ENCODE measurements around the gene NUDT22.
A peak's percentile ranks its signal among the peaks of the same experiment; 100 is the strongest.

Gene NUDT22

DNA sequence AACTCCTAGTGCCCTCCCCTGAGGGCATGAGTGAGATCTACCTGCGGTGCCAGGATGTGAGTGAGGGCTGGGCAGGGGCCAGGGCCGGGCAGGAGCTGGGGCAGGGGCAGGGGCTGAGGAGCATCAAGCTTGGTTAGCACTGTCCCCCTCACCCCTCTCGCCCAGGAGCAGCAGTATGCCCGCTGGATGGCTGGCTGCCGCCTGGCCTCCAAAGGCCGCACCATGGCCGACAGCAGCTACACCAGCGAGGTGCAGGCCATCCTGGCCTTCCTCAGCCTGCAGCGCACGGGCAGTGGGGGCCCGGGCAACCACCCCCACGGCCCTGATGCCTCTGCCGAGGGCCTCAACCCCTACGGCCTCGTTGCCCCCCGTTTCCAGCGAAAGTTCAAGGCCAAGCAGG is 5.8 kb upstream of the NUDT22 start:
- no peak for TF ChIP-seq POLR2A (IDR thresholded peaks at IDR 0.05; ENCODE audit: low read depth, low read length)
- TF ChIP-seq POLR2AphosphoS5 (IDR thresholded peaks at IDR 0.05; ENCODE audit: low read depth, low read length): 0 out of 2 replicates have a peak, but pooled peaks have one; percentile 9
- FAIRE-seq: no peak
- no peak for DNase-seq (ENCODE audit: insufficient read length)

DNA sequence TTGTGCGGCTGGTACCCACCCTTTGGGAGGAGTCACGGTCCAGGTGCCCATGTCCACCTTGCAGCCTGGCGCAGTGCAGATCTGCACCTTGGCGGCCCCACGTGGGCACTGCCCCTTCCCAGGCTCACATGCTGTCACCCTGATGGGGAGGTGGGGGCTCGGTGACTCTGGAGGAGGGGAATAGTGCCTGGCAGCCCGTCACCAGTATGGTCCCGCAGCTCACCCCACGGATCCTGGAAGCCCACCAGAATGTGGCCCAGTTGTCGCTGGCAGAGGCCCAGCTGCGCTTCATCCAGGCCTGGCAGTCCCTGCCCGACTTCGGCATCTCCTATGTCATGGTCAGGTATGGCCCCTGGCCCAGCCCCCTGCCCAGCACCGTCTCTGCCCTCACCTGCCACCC is 5.3 kb upstream of the NUDT22 start:
- no peak for TF ChIP-seq TAF1 (IDR thresholded peaks at IDR 0.05; ENCODE audit: borderline replicate concordance, low read depth, low read length)
- TF ChIP-seq POLR2AphosphoS5 (IDR thresholded peaks at IDR 0.05; ENCODE audit: low read depth, low read length): no peak
- TF ChIP-seq POLR2A (IDR thresholded peaks at IDR 0.05; ENCODE audit: low read depth, low read length): no peak
- no peak for DNase-seq (ENCODE audit: insufficient read length)
- FAIRE-seq: no peak

DNA sequence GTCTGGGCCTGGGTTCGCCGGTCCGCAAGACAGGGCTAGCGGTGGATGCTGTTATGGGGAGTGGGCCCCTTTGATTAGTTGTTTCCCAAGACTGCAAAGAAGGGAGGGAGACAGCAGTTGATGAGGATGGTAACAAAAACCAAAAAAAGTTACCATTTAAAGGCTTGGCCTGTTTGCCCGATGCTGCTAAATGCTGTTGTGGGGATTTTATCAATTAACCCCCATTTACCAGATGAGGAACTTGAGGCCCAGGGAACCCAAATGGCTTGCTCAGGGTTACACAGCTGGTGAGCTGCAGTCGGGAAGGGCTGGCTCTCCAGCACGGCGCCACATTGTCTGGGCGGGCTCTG is 3.4 kb upstream of the NUDT22 start:
- DNase-seq (ENCODE audit: insufficient read length): no peak
- FAIRE-seq: no peak
- TF ChIP-seq POLR2A (IDR thresholded peaks at IDR 0.05; ENCODE audit: low read depth, low read length): no peak
- TF ChIP-seq POLR2AphosphoS5 (IDR thresholded peaks at IDR 0.05; ENCODE audit: low read depth, low read length): no peak
- no peak for TF ChIP-seq TAF1 (IDR thresholded peaks at IDR 0.05; ENCODE audit: borderline replicate concordance, low read depth, low read length)

DNA sequence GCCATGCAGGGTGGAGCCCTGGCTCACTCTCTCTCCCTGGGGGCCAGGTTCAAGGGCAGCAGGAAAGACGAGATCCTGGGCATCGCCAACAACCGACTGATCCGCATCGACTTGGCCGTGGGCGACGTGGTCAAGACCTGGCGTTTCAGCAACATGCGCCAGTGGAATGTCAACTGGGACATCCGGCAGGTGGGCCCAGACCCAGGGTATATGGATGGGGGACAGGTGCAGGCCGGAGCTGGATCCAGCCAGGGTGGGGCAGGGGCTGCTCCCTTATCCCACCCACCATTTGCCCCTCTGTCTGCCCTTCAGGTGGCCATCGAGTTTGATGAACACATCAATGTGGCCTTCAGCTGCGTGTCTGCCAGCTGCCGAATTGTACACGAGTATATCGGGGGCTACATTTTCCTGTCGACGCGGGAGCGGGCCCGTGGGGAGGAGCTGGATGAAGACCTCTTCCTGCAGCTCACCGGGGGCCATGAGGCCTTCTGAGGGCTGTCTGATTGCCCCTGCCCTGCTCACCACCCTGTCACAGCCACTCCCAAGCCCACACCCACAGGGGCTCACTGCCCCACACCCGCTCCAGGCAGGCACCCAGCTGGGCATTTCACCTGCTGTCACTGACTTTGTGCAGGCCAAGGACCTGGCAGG is 2.9 kb upstream of the NUDT22 start:
- peak; percentile 76; the same call in 1 of the 2 replicates for TF ChIP-seq POLR2AphosphoS5 (IDR thresholded peaks at IDR 0.05; ENCODE audit: low read depth, low read length)
- TF ChIP-seq POLR2A (IDR thresholded peaks at IDR 0.05; ENCODE audit: low read depth, low read length): no peak
- TF ChIP-seq TAF1 (IDR thresholded peaks at IDR 0.05; ENCODE audit: borderline replicate concordance, low read depth, low read length): no peak
- FAIRE-seq (peak; percentile 38), DNase-seq (ENCODE audit: insufficient read length) (no peak)

DNA sequence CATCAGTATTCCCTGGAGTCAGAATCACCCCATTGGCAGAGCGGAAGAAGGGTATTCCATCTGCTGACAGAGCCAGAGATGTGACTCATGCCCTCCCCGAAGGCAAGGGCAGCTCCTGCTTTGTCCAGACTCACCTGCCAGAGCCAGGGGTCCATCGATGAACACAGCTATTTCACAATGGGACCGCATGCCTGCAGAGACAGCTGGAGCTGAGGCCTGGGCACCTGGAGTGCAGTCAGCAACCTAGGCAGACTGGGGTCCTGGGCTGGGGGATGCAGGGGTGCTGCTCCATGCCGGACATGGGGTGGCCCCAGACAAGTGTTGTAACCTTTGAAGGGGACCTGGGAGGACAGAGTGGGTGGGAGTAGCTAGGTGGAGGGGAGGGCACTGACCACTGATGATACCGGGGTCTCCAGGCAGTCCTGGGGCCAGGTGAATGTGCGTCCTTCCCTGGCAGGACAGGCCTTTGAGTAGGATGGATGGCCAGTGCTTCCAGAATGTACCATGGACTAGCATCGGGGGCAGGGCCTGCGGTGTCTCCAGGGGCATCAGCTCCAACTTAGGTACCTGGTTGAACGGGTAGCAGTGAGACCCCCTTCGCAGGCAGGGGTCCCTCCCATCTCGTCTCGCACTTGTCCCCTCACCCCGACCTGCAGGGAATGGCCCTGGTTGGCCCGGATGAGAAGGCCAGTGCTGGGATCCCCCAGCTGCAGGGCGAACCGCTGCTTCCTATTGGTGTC is 1.8 kb upstream of the NUDT22 start:
- no peak for DNase-seq (ENCODE audit: insufficient read length)
- FAIRE-seq: peak; percentile 30
- TF ChIP-seq POLR2A (IDR thresholded peaks at IDR 0.05; ENCODE audit: low read depth, low read length) (peak; percentile 70), TAF1 (IDR thresholded peaks at IDR 0.05; ENCODE audit: borderline replicate concordance, low read depth, low read length) (no peak), POLR2AphosphoS5 (IDR thresholded peaks at IDR 0.05; ENCODE audit: low read depth, low read length) (peak; percentile 72)

DNA sequence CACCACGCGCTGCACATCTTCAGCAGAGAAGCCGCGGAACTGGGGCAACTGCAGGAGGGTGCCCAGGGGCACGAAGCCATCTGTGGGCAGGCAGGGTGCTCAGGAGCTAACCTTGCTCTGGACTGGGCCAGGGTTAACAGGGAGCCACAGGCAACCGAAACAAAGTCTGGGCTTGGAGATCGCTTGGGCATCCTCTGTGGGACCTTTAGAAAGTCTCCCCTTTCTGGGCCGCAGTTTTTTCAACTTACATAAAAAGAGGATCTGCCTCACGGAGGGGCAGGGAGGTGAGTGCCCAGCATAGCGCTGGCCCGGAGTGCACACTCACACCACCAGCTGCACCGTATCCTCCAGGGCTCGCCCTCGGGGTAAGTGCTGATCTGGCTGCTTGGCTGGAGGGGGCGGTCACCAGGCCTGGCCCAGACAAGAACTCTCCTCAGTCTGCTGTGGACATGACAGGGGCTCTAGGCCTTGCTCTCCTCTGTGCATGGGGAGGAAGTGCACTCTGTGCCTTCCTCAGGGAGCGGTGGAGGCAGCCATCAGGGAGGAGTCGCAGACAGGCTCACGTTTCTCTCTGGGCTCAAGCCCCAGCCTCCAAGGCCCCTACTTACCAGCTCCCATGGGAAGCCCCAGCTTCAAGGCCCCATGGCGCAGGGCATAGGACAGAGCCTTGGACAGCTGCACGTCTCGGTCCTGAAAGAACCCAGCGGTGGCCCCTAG is 1.0 kb upstream of the NUDT22 start:
- DNase-seq (ENCODE audit: insufficient read length) (no peak), FAIRE-seq (peak; percentile 84)
- TF ChIP-seq POLR2A (IDR thresholded peaks at IDR 0.05; ENCODE audit: low read depth, low read length) (0 out of 2 replicates have a peak, but pooled peaks have one; percentile 52), TAF1 (IDR thresholded peaks at IDR 0.05; ENCODE audit: borderline replicate concordance, low read depth, low read length) (no peak)

DNA sequence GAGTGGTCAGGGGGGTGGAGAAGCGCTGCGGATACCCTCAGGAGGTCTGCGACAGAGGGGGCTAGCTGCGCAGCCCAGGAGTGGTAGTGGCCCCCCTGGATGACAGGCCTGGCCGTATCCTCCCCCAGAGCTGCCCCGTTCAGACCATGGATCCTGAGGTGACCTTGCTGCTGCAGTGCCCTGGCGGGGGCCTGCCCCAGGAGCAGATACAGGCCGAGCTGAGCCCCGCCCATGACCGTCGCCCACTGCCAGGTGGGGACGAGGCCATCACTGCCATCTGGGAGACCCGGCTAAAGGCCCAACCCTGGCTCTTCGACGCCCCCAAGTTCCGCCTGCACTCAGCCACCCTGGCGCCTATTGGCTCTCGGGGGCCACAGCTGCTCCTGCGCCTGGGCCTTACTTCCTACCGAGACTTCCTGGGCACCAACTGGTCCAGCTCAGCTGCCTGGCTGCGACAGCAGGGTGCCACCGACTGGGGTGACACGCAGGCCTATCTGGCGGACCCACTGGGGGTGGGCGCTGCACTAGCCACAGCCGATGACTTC is 505 bp downstream of the NUDT22 start:
- DNase-seq (ENCODE audit: insufficient read length) (peak; percentile 77), FAIRE-seq (no peak)
- no peak for TF ChIP-seq POLR2AphosphoS5 (IDR thresholded peaks at IDR 0.05; ENCODE audit: low read depth, low read length)
- no peak for TF ChIP-seq POLR2A (IDR thresholded peaks at IDR 0.05; ENCODE audit: low read depth, low read length)
- no peak for TF ChIP-seq TAF1 (IDR thresholded peaks at IDR 0.05; ENCODE audit: borderline replicate concordance, low read depth, low read length)

DNA sequence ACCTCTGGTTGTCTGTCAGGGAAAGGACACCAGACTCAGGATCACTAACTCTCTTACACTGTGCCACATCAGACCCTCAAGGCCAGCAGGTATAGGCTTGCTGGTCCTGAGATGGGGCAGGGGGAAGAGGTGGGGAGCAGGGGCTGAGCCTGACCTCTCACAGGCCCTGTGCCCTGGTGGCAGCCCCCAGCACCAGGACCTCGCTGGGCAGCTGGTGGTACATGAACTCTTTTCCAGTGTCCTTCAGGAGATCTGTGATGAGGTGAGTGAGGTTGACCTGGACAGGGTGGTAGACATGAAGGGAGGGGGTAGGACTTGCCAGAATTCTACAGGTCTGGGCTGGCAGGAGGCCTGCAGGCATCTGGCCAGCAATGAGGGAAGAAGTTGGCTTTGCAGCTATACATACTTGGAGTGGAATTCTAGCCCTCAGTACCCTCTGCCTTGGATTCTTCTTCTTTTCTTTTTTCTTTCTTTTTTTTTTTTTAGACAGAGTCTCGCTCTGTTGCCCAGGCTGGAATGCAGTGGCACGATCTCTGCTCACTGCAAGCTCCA is 1.4 kb downstream of the NUDT22 start:
- no peak for FAIRE-seq
- no peak for DNase-seq (ENCODE audit: insufficient read length)
- TF ChIP-seq TAF1 (IDR thresholded peaks at IDR 0.05; ENCODE audit: borderline replicate concordance, low read depth, low read length) (no peak), POLR2A (IDR thresholded peaks at IDR 0.05; ENCODE audit: low read depth, low read length) (no peak), POLR2AphosphoS5 (IDR thresholded peaks at IDR 0.05; ENCODE audit: low read depth, low read length) (no peak)

DNA sequence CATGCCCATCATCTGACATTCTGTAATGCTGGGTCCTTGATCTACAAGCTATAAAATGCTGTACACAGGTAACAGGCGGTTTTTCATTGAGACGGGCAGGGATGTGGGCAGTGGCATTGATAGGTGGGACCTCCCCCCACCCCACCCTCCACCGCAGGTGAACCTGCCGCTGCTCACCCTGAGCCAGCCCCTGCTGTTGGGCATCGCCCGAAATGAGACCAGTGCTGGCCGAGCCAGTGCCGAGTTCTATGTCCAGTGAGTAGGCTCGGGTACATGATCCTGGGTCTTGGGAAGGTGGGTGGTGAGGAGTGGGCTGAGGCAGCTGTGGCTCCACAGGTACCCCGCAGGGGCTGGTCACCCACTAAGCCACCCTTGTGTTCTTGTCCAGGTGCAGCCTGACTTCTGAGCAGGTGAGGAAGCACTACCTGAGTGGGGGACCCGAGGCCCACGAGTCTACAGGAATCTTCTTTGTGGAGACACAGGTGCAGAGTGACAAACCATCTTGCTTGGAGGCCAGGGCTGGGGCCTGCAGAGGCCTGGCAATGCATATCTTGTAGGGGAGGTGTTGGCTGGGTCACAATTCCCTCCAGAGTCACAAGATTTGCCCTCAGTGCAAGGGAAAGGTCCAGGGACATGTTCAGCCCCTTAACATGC is 3.1 kb downstream of the NUDT22 start:
- TF ChIP-seq POLR2AphosphoS5 (IDR thresholded peaks at IDR 0.05; ENCODE audit: low read depth, low read length): no peak
- no peak for TF ChIP-seq POLR2A (IDR thresholded peaks at IDR 0.05; ENCODE audit: low read depth, low read length)
- TF ChIP-seq TAF1 (IDR thresholded peaks at IDR 0.05; ENCODE audit: borderline replicate concordance, low read depth, low read length): no peak
- FAIRE-seq: no peak
- DNase-seq (ENCODE audit: insufficient read length): no peak

DNA sequence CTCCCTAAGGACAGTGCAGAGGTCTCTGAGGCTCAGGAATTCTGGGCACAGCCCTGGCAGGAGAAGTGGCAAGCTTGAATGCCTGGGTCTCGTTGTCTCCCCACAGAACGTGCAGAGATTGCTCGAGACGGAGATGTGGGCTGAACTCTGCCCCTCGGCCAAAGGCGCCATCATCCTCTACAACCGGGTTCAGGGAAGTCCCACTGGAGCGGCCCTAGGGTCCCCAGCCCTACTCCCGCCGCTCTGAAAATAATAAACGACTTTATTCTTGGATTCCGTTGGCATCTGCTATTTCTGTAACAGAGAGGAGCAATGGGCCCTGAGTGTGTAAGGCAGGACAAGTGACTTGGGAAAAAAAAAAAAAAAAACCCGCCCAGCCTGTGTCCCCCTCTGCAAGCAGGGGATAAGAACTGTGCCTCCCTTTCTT is 3.7 kb downstream of the NUDT22 start:
- no peak for DNase-seq (ENCODE audit: insufficient read length)
- no peak for FAIRE-seq
- TF ChIP-seq TAF1 (IDR thresholded peaks at IDR 0.05; ENCODE audit: borderline replicate concordance, low read depth, low read length) (no peak), POLR2AphosphoS5 (IDR thresholded peaks at IDR 0.05; ENCODE audit: low read depth, low read length) (no peak), POLR2A (IDR thresholded peaks at IDR 0.05; ENCODE audit: low read depth, low read length) (no peak)

Data from GM12892 (cell line).